ENCODE data around the gene ATF6.

The ATF6 gene

GRCh38 chr1:161989108-161989507 is 223.0 kb downstream of the ATF6 start:
- TF ChIP-seq CTCF (conservative IDR thresholded peaks at IDR 0.05; ENCODE audit: low read length), result no peak; the same call in 1 of the 2 replicates
- DNase-seq (ENCODE audit: low read depth), result peak; percentile 28
- no peak overlapping the region for H3K4me3 ChIP-seq (ENCODE audit: low read length)

GRCh38 chr1:161989786-161990185 is 223.7 kb downstream of the ATF6 start:
- DNase-seq (ENCODE audit: low read depth), result no peak
- TF ChIP-seq CTCF (conservative IDR thresholded peaks at IDR 0.05; ENCODE audit: low read length), result no peak
- no peak overlapping the region for H3K4me3 ChIP-seq (ENCODE audit: low read length)

- no peak for TF ChIP-seq CTCF (conservative IDR thresholded peaks at IDR 0.05; ENCODE audit: low read length)
- no peak overlapping the region for H3K4me3 ChIP-seq (ENCODE audit: low read length)
- no peak for DNase-seq (ENCODE audit: low read depth)
Measured at GRCh38 chr1:161993576-161993975, 227.5 kb downstream of the ATF6 start.

GRCh38 chr1:161994175-161994668 is 228.1 kb downstream of the ATF6 start:
- TF ChIP-seq CTCF (conservative IDR thresholded peaks at IDR 0.05; ENCODE audit: low read length), result no peak
- peak; percentile 73 for DNase-seq (ENCODE audit: low read depth)
- no peak overlapping the region for H3K4me3 ChIP-seq (ENCODE audit: low read length)

- no peak for DNase-seq (ENCODE audit: low read depth)
- no peak for TF ChIP-seq CTCF (conservative IDR thresholded peaks at IDR 0.05; ENCODE audit: low read length)
- H3K4me3 ChIP-seq (ENCODE audit: low read length), result no peak overlapping the region
Measured at GRCh38 chr1:161997152-161997551, 231.0 kb downstream of the ATF6 start.

- DNase-seq (ENCODE audit: low read depth), result no peak
- TF ChIP-seq CTCF (conservative IDR thresholded peaks at IDR 0.05; ENCODE audit: low read length), result no peak
- H3K4me3 ChIP-seq (ENCODE audit: low read length), result no peak overlapping the region
Measured at GRCh38 chr1:161998811-161999210, 232.7 kb downstream of the ATF6 start.

- no peak for DNase-seq (ENCODE audit: low read depth)
- H3K4me3 ChIP-seq (ENCODE audit: low read length), result no peak overlapping the region
- TF ChIP-seq CTCF (conservative IDR thresholded peaks at IDR 0.05; ENCODE audit: low read length), result no peak
Measured at GRCh38 chr1:161999301-162000052, 233.4 kb downstream of the ATF6 start.
